Measurements from ENCODE around the gene GLYAT.

DNA sequence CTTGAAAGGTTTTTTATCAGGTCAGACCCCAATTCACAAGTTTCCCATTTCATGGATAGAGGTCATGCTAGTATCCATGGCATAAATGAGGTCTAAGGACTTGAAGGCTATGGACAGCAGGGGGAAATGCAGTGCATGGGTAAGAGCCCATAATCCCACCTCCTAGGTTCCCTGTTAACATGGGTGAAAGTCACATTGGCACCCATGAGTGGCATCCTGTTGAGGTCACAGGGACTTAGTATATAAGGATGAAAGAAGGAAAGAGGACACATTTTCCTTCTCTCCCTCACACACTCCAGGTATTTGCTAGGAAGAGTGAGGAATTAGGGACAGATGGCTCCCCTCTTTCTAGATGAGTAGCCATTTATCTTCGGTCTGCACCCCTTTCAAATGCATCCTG is 9.4 kb upstream of the GLYAT start:
- no peak for TF ChIP-seq GATA2 (IDR thresholded peaks at IDR 0.05; ENCODE audit: low read depth, low read length)
- no peak for TF ChIP-seq GATA3 (IDR thresholded peaks at IDR 0.05; ENCODE audit: low read depth, low read length)

Data from SH-SY5Y (cell line).